Hepatocyte (in vitro differentiated cells): Measurements from ENCODE around the gene SASS6.

Source experiments
- CTCF ChIP-seq: fragments of 200-600 bp; sonication (generic); IDR thresholded peaks from 2 replicates; pipeline ENCODE4 v1.5.1; 2016; ENCODE audit warnings: antibody characterized with exemption, mild to moderate bottlenecking; ENCODE audit not compliant: poor library complexity
- EZH2 ChIP-seq: fragments of 200-600 bp; sonication (generic); IDR thresholded peaks from 2 replicates; pipeline ENCODE4 v1.6.1; 2016; ENCODE audit warnings: antibody characterized with exemption, mild to moderate bottlenecking, borderline replicate concordance
- EZH2phosphoT487 ChIP-seq: fragments of 200-600 bp; sonication (generic); IDR thresholded peaks from one replicate; pipeline ENCODE4 v1.6.1; 2018; ENCODE audit warnings: antibody characterized with exemption, mild to moderate bottlenecking, low read depth, moderate library complexity; ENCODE audit not compliant: unreplicated experiment, severe bottlenecking

GRCh38 chr1:100132566-100133477, at the start of gene SASS6, which contains the start of gene TRMT13:
- TF ChIP-seq EZH2 = no peak
- no peak for TF ChIP-seq CTCF
- no peak for TF ChIP-seq EZH2phosphoT487
